ENCODE results near the gene SAMD13.

DNA sequence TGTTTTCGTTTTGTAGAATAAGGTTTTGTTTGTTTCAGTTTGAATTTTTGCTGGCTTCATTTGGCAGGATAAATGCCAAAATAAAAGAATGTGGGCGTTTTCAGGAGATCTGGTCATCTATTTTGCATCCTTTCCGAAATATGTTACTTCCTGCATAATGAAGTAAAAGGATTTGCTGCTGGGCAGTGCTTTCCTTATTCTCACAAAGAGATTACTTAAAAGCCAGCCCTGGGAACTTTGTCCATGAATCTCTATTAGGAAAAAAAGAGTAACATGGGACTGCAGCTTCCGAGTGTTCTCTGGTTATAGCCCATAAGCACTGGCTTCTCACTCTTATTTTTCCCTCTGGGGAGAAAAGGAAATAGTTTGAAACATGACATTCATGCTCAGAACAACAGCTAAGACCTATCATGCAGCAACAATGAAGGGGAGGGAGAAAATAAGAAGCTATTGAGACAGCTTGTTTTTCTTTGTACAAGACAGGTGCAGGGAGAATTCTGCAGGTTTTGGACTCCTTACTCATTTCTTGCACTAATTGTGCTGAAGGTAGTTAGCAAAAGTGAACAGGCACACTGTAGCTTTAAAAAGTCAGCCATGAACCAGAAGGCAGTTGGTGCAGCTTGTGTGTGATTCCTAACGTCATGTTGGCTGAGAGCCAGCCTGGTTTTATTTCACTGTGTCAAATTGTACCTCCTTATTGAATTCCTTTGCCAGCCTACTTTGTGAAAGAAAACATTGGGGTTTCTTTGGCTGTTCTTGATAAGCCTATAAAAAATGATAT lies at the start of gene SAMD13:
- no peak for TF ChIP-seq POLR2A (IDR thresholded peaks at IDR 0.05)
- TF ChIP-seq, protein P1, sequence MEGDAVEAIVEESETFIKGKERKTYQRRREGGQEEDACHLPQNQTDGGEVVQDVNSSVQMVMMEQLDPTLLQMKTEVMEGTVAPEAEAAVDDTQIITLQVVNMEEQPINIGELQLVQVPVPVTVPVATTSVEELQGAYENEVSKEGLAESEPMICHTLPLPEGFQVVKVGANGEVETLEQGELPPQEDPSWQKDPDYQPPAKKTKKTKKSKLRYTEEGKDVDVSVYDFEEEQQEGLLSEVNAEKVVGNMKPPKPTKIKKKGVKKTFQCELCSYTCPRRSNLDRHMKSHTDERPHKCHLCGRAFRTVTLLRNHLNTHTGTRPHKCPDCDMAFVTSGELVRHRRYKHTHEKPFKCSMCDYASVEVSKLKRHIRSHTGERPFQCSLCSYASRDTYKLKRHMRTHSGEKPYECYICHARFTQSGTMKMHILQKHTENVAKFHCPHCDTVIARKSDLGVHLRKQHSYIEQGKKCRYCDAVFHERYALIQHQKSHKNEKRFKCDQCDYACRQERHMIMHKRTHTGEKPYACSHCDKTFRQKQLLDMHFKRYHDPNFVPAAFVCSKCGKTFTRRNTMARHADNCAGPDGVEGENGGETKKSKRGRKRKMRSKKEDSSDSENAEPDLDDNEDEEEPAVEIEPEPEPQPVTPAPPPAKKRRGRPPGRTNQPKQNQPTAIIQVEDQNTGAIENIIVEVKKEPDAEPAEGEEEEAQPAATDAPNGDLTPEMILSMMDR (IDR thresholded peaks at IDR 0.05): no peak
- TF ChIP-seq POLR2AphosphoS5 (IDR thresholded peaks at IDR 0.05): no peak
